GM12872 (cell line): Measurements from ENCODE around the gene COPZ1.

ENCODE experiments used
- CTCF ChIP-seq: IDR thresholded peaks from 3 replicates; pipeline ENCODE4 v1.5.1; 2011; ENCODE audit warnings: low read depth, mild to moderate bottlenecking, low read length, moderate library complexity; ENCODE audit not compliant: insufficient read depth

COPZ1 gene

GRCh38 chr12:54358191-54358944 lies 33.4 kb downstream of the COPZ1 start:
- TF ChIP-seq CTCF: 0 out of 3 replicates have a peak, but pooled peaks have one; percentile 5

- no peak for TF ChIP-seq CTCF
Measured at GRCh38 chr12:54358945-54359761, 34.2 kb downstream of the COPZ1 start.

DNA sequence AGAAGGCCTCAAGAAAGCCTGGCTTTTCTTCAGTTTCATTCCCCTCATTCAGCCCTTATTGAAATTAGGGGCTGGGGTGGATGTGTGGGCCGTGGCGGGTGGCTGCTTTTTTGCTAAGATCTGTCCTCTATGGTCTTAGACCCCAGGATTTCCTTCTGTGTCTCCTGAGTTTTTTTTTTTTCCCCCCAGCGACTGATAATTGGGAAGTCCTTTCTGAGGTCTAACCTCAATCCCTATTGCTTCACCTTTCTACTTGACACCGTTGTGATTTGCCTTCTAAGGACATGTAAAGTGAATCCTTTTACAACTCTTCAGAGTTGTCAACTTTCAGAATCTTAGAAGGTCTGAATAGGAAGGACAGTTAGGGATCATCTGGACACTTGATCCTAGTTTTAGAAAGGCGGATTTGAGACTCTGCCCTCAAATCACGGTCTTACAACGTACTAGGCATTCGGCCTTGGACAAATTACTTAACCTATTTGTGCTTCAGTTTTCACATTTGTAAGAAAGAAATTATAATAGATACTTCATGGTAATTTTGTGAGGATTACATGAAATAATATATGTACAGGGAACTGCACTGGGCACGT lies 34.9 kb downstream of the COPZ1 start:
- no peak for TF ChIP-seq CTCF

- TF ChIP-seq CTCF: peak; percentile 90
Measured at GRCh38 chr12:54360717-54361456, 36.0 kb downstream of the COPZ1 start.

GRCh38 chr12:54363047-54363446 lies 38.1 kb downstream of the COPZ1 start:
- no peak for TF ChIP-seq CTCF

GRCh38 chr12:54363618-54364017 lies 38.7 kb downstream of the COPZ1 start:
- no peak for TF ChIP-seq CTCF

DNA sequence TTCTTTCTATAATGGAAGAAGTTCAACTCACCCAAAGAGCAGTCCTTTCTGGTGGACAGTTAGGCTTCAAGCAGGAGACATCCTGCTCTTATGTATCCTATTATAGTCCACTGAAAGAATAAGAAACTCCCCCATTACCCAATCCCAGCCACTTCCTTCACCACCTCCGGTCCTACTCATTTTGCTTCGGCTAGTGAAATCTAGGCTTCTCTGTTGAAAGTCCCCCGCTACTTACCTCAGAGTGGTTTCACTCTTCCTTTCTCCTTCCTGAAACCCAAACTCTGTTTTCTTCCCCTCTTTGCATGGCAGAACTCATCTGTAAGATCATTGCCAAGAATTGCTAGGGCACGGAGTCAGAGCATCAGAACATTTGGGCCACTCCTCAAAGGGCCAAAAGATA lies 39.5 kb downstream of the COPZ1 start, which contains the start of gene GPR84:
Gene GPR84 (minus strand): TSS at position 74 of the 400 bp plus-strand sequence. CDS start 635 bp downstream, outside the sequence.
- no peak for TF ChIP-seq CTCF
